ENCODE data around the gene MOB4.

MOB4 gene

DNA sequence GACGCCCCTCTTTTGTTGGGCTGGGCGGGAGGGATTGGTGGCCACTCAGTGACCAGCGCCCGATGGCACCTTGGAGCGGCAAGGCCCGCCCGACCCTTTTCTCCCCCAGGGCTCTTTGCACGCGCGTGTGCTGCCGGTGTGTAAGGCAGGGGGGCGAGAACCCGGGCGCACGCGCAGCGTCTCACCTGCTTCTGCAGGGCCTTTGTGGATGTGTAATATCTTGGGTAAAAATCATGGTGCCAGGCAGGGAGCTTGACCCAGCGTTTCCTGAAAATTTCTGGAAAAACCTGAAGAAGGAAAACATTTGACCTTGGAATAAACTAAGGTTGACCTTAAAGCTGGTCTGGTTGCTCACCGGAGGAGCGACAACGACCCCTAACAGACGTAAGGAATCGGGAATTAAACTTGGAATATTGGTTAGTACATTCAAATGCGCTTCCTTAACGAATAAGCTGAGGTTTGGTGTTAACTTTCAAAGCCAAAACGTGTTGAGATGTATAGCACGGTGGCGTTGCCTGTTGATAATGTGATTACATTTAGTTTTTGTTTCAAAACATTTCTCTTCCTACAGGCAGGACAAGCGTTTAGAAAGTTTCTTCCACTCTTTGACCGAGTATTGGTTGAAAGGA lies 15.2 kb upstream of the MOB4 start:
- TF ChIP-seq SNAI2 (CRISPR knock-in tag; IDR thresholded peaks at IDR 0.05) (no peak), ESRRG (CRISPR knock-in tag; IDR thresholded peaks at IDR 0.05) (no peak), ZNF8 (CRISPR knock-in tag; IDR thresholded peaks at IDR 0.05) (no peak)
- ATAC-seq: peak; percentile 0; the same call in 2 of the 3 replicates

DNA sequence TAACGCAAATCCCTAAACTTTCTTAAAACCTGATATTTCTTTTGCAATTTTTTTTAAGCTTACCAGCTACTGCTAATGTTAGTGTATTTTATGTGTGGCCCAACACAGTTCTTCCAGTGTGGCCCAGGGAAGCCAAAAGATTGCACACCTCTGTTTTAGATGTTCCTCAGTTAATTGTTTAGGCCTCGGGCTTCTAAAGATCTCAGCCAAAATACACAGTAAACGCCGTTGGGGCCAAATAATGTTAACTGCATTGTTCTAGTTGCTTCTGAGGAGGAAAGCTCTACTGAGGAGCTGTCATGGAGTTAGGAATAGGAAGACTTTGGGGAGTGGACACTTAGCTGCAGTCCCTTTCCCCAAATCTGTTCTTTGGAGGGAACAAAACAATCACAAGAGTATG lies 13.7 kb upstream of the MOB4 start:
- no peak for TF ChIP-seq CSDC2 (CRISPR knock-in tag; IDR thresholded peaks at IDR 0.05)
- TF ChIP-seq CREB5 (CRISPR knock-in tag; IDR thresholded peaks at IDR 0.05; ENCODE audit: low read depth): no peak
- no peak for ATAC-seq

GRCh38 chr2:197502685-197503084 lies 13.2 kb upstream of the MOB4 start:
- ATAC-seq: no peak
- TF ChIP-seq ESRRG (CRISPR knock-in tag; IDR thresholded peaks at IDR 0.05) (no peak), ZC3H10 (CRISPR knock-in tag; IDR thresholded peaks at IDR 0.05) (no peak), CSRNP3 (CRISPR knock-in tag; IDR thresholded peaks at IDR 0.05) (no peak), ZNF70 (CRISPR knock-in tag; IDR thresholded peaks at IDR 0.05) (no peak), OSR1 (CRISPR knock-in tag; IDR thresholded peaks at IDR 0.05) (no peak), SNAI2 (CRISPR knock-in tag; IDR thresholded peaks at IDR 0.05) (no peak), PPARA (CRISPR knock-in tag; IDR thresholded peaks at IDR 0.05; ENCODE audit: borderline replicate concordance) (no peak), ZFP3 (CRISPR knock-in tag; IDR thresholded peaks at IDR 0.05) (no peak)
- TF ChIP-seq, protein P1, sequence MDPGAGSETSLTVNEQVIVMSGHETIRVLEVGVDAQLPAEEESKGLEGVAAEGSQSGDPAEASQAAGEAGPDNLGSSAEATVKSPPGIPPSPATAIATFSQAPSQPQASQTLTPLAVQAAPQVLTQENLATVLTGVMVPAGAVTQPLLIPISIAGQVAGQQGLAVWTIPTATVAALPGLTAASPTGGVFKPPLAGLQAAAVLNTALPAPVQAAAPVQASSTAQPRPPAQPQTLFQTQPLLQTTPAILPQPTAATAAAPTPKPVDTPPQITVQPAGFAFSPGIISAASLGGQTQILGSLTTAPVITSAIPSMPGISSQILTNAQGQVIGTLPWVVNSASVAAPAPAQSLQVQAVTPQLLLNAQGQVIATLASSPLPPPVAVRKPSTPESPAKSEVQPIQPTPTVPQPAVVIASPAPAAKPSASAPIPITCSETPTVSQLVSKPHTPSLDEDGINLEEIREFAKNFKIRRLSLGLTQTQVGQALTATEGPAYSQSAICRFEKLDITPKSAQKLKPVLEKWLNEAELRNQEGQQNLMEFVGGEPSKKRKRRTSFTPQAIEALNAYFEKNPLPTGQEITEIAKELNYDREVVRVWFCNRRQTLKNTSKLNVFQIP (CRISPR knock-in tag; IDR thresholded peaks at IDR 0.05; ENCODE audit: borderline replicate concordance, low read depth): no peak
- TF ChIP-seq, protein P2, sequence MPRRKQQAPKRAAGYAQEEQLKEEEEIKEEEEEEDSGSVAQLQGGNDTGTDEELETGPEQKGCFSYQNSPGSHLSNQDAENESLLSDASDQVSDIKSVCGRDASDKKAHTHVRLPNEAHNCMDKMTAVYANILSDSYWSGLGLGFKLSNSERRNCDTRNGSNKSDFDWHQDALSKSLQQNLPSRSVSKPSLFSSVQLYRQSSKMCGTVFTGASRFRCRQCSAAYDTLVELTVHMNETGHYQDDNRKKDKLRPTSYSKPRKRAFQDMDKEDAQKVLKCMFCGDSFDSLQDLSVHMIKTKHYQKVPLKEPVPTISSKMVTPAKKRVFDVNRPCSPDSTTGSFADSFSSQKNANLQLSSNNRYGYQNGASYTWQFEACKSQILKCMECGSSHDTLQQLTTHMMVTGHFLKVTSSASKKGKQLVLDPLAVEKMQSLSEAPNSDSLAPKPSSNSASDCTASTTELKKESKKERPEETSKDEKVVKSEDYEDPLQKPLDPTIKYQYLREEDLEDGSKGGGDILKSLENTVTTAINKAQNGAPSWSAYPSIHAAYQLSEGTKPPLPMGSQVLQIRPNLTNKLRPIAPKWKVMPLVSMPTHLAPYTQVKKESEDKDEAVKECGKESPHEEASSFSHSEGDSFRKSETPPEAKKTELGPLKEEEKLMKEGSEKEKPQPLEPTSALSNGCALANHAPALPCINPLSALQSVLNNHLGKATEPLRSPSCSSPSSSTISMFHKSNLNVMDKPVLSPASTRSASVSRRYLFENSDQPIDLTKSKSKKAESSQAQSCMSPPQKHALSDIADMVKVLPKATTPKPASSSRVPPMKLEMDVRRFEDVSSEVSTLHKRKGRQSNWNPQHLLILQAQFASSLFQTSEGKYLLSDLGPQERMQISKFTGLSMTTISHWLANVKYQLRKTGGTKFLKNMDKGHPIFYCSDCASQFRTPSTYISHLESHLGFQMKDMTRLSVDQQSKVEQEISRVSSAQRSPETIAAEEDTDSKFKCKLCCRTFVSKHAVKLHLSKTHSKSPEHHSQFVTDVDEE (CRISPR knock-in tag; IDR thresholded peaks at IDR 0.05): no peak

GRCh38 chr2:197504000-197504399 lies 11.9 kb upstream of the MOB4 start:
- TF ChIP-seq RARB (CRISPR knock-in tag; IDR thresholded peaks at IDR 0.05): no peak
- no peak for TF ChIP-seq OSR1 (CRISPR knock-in tag; IDR thresholded peaks at IDR 0.05)
- TF ChIP-seq ESRRG (CRISPR knock-in tag; IDR thresholded peaks at IDR 0.05): no peak
- no peak for TF ChIP-seq CREB5 (CRISPR knock-in tag; IDR thresholded peaks at IDR 0.05; ENCODE audit: low read depth)
- no peak for TF ChIP-seq PPARA (CRISPR knock-in tag; IDR thresholded peaks at IDR 0.05; ENCODE audit: borderline replicate concordance)
- TF ChIP-seq BACH2 (CRISPR knock-in tag; IDR thresholded peaks at IDR 0.05; ENCODE audit: borderline replicate concordance): no peak
- TF ChIP-seq, protein P2 (CRISPR knock-in tag; IDR thresholded peaks at IDR 0.05): no peak
- ATAC-seq: no peak
